Stimulated activated naive CD8-positive, alpha-beta T cell treated with anti-CD3 and anti-CD28 coated beads, Interleukin-15, Interleukin-2, amounts not matched to agents 100 ng/mL and 50 ng/mL, for 24 hours (primary cell): ENCODE results near the gene PHKG2.
A peak's percentile ranks its signal among the peaks of the same experiment; 100 is the strongest.

ENCODE experiments used
- H3K27ac Mint-ChIP-seq: one replicate; pipeline ENCODE4 v1.8.0; 2021; ENCODE audit warnings: mild to moderate bottlenecking, mixed read lengths
- H3K27me3 Mint-ChIP-seq: one replicate; pipeline ENCODE4 v1.8.0; 2021; ENCODE audit warnings: mixed read lengths
- H3K36me3 Mint-ChIP-seq: one replicate; pipeline ENCODE4 v1.8.0; 2021; ENCODE audit warnings: low read depth, mixed read lengths
- H3K4me1 Mint-ChIP-seq: one replicate; pipeline ENCODE4 v1.8.0; 2021; ENCODE audit warnings: low read depth, mixed read lengths
- H3K4me3 Mint-ChIP-seq: one replicate; pipeline ENCODE4 v1.8.0; 2021; ENCODE audit warnings: mild to moderate bottlenecking, mixed read lengths
- H3K9me3 Mint-ChIP-seq: one replicate; pipeline ENCODE4 v1.8.0; 2021; ENCODE audit warnings: mixed read lengths

Gene PHKG2

DNA sequence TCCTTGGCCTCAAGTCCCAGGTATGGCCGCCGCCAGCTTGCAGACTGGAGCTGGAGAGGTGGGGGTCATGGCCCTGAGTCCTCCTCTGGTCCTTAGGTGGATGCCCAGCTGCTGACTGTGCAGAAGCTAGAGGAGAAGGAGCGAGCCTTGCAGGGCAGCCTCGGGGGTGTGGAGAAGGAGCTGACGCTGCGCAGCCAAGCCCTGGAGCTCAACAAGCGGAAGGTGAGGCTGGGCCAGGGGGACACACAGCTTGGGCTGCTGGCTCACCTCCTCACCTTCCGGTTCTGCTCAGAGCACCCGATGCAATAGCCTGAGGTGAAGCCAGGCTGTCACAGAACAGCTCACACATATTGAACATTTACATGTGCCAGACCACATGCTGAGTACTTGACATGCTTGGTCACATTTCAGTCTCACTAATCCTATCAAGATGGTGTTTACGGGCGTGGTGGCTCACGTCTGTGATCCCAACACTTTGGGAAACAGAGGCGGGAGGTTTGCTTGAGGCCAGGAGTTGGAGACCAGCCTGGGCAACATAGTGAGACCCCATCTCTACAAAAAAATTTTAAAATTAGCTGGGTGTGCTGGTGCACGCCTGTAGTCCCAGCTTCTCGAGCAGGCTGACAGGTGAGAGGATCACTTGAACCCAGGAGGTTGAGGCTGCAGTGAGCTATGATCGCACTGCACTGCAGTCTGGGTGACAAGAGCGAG, 21.3 kb downstream of the PHKG2 start:
- H3K4me3 Mint-ChIP-seq, result no peak overlapping the region
- no peak overlapping the region for H3K27ac Mint-ChIP-seq
- H3K4me1 Mint-ChIP-seq, result peaks cover 6% of the 10 kb centered on the region
- H3K27me3 Mint-ChIP-seq, result no peaks in the 10 kb centered on the region
- peaks cover 64% of the 10 kb centered on the region for H3K36me3 Mint-ChIP-seq
- no peaks in the 10 kb centered on the region for H3K9me3 Mint-ChIP-seq

DNA sequence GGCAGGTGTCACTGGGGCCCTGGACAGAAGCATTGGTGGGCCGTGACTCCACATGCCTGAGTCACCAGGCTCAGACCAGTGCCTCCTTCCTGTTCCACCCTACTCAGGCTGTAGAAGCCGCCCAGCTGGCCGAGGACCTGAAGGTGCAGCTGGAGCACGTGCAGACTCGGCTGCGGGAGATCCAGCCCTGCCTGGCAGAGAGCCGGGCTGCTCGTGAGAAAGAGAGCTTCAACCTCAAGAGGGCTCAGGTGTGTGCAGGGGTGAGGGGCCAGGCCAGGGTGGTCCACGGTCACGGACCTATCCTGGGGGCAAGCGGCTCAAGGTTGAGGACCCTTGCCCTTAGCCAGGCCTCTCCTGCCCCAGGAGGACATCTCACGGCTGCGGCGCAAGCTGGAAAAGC, 23.5 kb downstream of the PHKG2 start:
- Mint-ChIP-seq H3K27me3 (no peaks in the 10 kb centered on the region), H3K36me3 (peaks cover 55% of the 10 kb centered on the region), H3K4me1 (peaks cover 17% of the 10 kb centered on the region), H3K9me3 (no peaks in the 10 kb centered on the region), H3K27ac (no peak overlapping the region), H3K4me3 (no peak overlapping the region)

DNA sequence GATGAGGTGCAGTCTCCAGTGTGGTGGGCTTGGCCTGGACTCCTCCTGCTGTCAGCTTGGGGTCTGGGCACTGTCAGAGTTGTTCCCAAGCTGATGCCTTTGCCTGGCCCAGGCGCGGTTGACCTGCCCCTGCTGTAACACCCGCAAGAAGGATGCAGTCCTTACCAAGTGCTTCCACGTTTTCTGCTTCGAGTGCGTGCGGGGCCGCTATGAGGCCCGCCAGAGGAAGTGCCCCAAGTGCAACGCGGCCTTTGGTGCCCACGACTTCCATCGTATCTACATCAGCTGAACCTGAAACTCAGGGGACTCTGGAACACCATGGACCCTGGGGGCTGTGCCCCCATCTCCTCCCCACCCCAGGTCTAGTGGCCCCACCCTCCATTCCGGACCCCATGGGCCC, 25.6 kb downstream of the PHKG2 start:
- H3K27me3 Mint-ChIP-seq, result peaks cover 3% of the 10 kb centered on the region
- H3K27ac Mint-ChIP-seq, result no peak overlapping the region
- H3K4me1 Mint-ChIP-seq, result peaks cover 24% of the 10 kb centered on the region
- no peak overlapping the region for H3K4me3 Mint-ChIP-seq
- peaks cover 48% of the 10 kb centered on the region for H3K36me3 Mint-ChIP-seq
- no peaks in the 10 kb centered on the region for H3K9me3 Mint-ChIP-seq

DNA sequence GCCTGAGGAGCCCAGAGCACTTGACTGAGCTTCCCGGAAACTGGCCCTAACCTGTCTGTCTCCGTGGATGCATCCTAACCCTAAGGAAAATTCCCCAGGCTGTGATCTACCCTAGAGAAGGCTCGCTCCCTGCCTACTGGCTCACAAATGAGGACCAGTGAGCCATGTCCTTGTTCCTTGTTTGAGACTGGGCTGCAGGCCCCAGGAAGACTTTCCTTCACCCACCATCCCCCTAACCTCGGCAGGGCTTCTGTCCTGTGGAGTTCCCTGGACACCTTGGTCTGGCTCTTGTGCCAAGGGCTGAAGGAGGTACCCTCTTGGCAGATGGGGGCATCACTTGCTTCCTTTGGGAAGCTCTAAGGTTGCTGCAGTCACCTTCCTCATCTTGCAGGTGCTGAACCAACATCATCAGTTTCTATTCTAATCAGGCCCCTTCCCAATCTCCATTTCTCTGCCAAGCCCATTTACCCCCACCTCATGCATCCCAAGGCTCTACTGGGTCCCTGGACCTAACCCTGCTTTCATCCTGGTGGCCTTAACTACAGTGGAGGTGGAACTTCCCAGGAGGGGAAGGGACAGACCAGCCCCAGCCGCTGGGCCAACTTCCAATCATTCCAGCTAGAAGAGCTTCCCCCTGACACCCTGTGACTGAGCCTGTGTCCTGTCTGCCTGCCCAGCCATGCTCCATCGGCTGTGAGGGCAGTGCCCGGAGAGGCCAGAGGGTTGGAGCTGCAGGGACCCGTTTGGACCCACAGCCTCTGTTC, 26.3 kb downstream of the PHKG2 start:
- Mint-ChIP-seq H3K36me3 (peaks cover 44% of the 10 kb centered on the region), H3K9me3 (no peaks in the 10 kb centered on the region), H3K27me3 (peaks cover 3% of the 10 kb centered on the region), H3K27ac (peak overlapping the region; percentile 98), H3K4me3 (peak overlapping the region; percentile 93), H3K4me1 (peaks cover 24% of the 10 kb centered on the region)

DNA sequence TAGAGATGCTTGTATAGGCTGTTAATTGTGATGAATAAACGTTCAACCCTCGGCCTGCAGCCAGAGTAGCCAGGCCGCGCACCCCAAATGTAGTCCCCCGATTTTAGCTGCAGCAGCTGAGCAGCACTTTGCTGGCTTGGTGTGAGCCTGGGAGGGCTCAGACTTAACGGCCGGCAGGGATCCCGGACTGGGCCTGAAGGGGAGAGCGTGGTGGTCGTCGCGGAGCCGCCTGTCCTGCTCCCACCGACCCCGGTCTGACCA, 26.8 kb downstream of the PHKG2 start:
- Mint-ChIP-seq H3K9me3 (no peaks in the 10 kb centered on the region), H3K36me3 (peaks cover 43% of the 10 kb centered on the region), H3K4me3 (peak overlapping the region; percentile 93), H3K27ac (peak overlapping the region; percentile 98), H3K27me3 (peaks cover 3% of the 10 kb centered on the region), H3K4me1 (peaks cover 24% of the 10 kb centered on the region)

DNA sequence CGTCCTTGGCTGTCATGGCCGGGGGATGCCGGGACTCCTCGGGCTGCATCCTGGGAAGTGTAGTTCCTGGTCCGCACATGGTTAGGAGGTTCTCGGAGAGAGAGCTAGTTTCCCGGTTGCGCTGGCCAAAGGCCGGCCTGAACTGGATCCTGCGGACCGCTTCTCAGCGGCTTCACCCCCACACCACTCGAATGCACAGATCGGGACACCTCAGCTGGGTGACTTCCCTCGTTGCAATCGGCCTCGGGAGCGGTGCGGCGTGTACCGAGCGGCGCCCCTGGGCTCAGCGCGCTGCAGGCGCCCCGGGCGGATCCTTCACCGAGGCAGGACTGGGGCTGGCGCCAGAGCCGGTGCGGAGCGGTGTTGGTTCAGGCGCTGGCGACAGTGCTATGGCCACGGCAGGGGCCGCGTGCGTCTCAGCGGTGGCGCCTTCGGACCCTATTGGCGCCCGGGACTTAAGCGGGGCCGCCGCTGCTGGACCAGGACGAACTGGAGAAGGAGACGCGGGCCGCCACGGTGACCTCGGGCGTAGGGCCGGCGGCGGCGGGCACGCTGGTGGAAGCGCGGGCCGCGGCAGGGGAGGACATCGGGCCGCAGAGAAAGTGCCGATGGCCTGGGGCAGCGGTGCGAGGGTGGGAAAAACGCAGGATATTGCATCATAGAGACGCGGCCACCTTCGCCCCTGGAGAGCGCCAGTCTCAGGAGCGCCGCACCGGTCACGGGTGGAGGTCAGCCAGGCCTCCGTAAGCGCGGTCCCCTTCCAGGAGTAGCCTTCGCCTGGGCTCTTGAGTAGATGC, 27.4 kb downstream of the PHKG2 start:
- Mint-ChIP-seq H3K27me3 (peaks cover 3% of the 10 kb centered on the region), H3K27ac (peak overlapping the region; percentile 98), H3K4me1 (peaks cover 24% of the 10 kb centered on the region), H3K9me3 (no peaks in the 10 kb centered on the region), H3K36me3 (peaks cover 38% of the 10 kb centered on the region), H3K4me3 (peak overlapping the region; percentile 93)

DNA sequence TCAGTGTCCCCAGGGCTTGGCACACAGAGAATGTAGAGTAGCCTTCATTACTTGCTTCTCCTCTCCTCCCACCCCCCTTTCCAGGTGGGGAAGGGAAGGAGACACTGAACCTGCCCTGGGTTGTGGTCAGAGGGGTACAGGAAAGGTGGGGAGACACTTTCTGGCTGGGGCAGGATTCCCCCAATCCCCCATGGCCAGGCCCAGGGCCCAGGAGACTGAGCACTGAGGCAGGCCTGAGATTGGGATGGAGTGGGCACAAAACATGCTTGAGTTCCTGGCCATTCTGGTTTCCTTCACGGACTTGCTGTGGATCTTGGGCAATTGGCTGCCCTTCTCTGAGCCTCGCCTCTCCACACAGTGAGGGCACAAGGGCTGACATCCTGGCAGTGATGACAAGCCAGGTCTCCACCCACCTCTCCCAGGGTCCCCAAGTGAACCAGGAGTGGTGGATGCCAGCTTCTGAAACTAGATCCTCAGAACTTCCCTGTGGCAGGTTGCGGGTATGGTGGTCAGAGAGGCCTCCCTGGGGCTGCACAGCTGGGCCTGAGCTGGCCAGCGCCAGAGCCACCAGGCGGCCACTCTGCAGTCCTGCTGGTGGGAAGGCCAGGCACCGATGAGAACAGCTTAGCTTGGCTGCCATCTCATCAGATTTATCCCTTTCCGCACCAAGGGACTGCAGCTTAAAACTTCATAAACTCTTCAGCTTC, 29.5 kb downstream of the PHKG2 start:
- Mint-ChIP-seq H3K4me3 (peak overlapping the region; percentile 93), H3K27me3 (peaks cover 3% of the 10 kb centered on the region), H3K27ac (no peak overlapping the region), H3K9me3 (no peaks in the 10 kb centered on the region), H3K4me1 (peaks cover 24% of the 10 kb centered on the region), H3K36me3 (peaks cover 24% of the 10 kb centered on the region)

DNA sequence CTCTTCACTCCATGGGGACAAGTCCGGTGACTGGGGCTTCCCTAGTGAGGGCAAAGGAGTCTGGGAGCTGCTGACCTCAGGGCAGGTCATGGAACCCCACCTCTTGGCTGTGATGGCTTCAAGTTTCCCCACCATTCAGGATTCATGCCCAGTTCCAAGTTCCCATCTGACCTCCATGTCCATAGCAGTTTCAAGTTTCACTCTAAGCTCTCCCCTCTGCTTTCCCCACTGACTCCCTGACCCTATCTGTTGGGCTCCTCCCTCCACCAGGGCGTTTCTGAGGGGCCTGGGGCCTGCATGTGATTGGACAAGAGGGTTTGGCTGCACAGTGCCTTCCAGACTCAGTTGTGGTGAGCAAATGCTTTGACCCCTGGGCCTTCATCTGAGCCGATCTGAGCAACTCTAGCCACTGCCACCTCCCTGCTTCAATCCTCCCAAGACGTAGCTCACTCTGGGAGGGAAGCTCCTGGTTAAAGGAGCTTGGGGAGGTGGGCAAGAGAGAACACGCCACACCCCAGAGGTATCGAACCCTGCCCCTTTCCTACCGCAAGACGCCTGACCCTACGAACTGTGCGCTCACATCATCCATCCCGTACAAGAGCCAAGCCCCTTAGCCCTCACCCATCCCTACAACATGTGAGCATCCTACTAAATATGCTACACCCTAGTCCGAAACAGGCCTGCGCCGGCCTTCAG, 30.5 kb downstream of the PHKG2 start:
- no peak overlapping the region for H3K27ac Mint-ChIP-seq
- peaks cover 3% of the 10 kb centered on the region for H3K27me3 Mint-ChIP-seq
- H3K4me1 Mint-ChIP-seq, result peaks cover 24% of the 10 kb centered on the region
- peaks cover 17% of the 10 kb centered on the region for H3K36me3 Mint-ChIP-seq
- no peak overlapping the region for H3K4me3 Mint-ChIP-seq
- no peaks in the 10 kb centered on the region for H3K9me3 Mint-ChIP-seq

DNA sequence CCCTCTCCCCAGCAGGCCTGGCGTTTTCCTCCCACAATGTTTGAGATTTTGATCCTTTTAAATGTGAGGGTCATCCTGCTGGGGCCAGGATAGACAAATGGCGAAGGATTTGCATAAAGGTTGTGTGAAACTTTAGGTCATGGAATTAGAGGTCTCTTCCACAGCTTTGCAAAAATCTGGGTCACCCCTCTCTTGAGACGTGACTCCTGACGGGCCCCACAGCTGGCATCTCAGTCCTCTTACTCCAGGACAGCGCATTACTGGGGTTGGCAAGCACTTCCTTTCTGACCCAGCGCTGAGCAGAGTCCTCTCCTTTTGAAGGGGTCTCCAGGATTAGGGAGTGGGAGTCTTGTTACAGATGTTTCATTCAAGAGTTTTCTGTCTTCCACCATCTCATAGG, 31.4 kb downstream of the PHKG2 start:
- peaks cover 21% of the 10 kb centered on the region for H3K4me1 Mint-ChIP-seq
- H3K27me3 Mint-ChIP-seq, result peaks cover 3% of the 10 kb centered on the region
- no peak overlapping the region for H3K27ac Mint-ChIP-seq
- H3K4me3 Mint-ChIP-seq, result no peak overlapping the region
- H3K9me3 Mint-ChIP-seq, result no peaks in the 10 kb centered on the region
- peaks cover 14% of the 10 kb centered on the region for H3K36me3 Mint-ChIP-seq

DNA sequence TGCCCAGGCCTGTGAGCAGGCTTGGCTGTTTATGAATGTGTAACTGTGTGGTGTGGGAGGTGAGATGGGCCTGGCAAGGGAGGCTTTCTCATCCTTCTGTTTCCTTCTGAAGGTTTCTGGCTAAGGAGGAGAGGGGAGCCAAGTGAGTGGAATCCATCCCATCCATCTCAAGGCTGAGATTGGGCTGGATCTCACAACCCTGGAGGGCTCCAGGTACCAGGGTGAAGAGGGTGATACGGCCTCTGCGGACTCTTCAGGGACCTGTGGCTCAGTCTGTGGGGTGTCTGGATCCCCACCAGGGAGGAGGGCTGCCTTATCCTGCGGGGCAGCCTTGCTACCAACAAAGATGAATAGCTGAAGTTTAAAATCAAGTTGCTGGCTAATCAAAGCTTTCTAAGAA, 31.8 kb downstream of the PHKG2 start:
- Mint-ChIP-seq H3K9me3 (no peaks in the 10 kb centered on the region), H3K27ac (no peak overlapping the region), H3K4me3 (no peak overlapping the region), H3K27me3 (peaks cover 3% of the 10 kb centered on the region), H3K36me3 (peaks cover 9% of the 10 kb centered on the region), H3K4me1 (peaks cover 17% of the 10 kb centered on the region)

DNA sequence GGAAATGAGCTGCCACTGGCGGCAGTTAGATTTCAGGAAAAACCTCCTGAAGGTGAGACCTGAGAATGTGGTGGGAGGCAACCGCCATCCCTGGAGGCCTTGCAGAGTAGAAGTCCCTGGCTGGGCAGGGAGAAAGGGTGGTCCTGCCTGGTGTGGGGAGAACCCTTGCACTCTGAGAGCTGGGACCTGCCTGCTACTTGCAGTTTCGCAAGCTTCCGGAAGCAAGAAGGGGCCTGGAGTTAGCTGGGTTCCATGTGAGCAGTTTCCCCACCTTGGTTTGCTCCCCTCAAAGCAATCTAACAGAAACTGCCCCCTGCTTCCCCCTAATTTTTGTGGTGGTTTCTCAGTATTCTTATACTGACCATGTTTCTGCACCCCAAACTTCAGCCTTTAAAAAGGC, 32.3 kb downstream of the PHKG2 start:
- H3K27me3 Mint-ChIP-seq, result peaks cover 3% of the 10 kb centered on the region
- H3K4me1 Mint-ChIP-seq, result peaks cover 12% of the 10 kb centered on the region
- H3K4me3 Mint-ChIP-seq, result no peak overlapping the region
- no peaks in the 10 kb centered on the region for H3K9me3 Mint-ChIP-seq
- H3K27ac Mint-ChIP-seq, result no peak overlapping the region
- H3K36me3 Mint-ChIP-seq, result peaks cover 4% of the 10 kb centered on the region

DNA sequence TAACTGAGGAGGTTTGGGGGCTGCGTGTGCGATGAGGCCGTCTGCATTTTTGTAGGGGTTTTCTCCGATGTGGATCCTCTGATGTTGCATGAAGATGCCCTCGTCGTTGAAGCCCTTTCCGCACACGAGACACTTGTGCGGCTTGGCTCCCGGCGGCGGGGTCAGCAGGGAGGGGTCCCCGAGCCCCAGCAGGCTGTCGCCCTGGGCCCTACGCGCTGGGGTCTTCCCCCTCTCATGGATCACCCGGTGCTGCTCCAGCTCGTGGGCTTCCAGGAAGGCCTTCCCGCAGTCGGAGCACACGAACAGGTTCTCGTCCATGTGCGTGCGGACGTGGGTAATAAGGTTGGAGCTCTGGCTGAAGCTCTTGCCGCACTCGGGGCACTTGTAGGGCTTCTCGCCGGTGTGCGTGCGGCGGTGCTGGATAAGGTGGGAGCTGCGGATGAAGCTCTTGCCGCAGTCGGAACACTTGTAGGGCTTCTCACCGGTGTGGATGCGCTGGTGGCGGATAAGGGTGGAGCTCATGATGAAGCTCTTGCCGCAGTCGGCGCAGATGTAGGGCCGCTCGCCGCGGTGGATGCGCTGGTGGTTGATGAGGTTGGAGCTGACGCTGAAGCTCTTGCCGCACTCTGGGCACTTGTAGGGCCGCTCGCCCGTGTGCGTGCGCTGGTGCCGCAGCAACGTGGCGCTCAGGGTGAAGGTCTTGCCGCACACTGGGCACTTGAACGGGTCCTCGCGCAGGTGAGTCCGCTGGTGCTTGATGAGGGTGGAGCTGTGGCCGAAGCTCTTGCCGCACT, 34.5 kb downstream of the PHKG2 start:
- Mint-ChIP-seq H3K36me3 (no peaks in the 10 kb centered on the region), H3K27me3 (peaks cover under 1% of the 10 kb centered on the region)

DNA sequence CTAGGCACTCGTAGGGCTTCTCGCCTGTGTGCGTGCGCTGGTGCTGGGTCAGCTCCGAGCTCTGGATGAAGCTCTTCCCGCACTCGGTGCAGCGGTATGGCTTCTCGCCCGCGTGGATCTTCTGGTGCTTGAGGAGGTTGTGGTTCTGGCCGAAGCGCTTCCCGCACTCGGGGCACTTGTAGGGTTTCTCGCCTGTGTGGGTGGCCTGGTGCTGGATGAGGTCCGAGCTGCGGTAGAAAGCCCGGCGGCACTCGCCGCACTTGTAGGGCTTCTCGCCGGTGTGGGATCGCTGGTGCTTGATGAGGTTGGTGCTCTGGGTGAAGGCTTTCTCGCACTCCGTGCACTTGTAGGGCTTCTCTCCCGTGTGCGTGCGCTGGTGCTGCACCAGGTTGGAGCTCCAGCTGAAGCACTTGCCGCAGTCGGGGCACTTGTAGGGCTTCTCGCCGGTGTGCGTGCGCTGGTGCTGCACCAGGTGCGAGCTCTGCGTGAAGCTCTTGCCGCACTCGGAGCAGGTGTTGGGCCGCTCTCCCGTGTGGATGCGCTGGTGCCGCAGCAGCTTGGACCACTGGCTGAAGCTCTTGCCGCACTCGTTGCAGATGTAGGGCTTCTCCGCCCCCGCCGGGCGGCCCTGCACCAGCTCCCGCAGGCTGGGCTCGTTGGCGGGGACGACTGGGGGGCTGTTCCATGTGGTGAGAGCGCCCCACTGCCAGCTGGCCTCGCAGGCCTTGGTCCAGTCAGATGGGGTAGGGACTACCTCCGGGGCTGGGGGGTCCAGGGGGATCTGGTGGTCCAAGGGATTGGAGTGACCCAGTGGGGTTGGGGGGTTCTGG, 35.3 kb downstream of the PHKG2 start:
- Mint-ChIP-seq H3K36me3 (no peaks in the 10 kb centered on the region), H3K4me1 (peaks cover 14% of the 10 kb centered on the region), H3K4me3 (no peak overlapping the region), H3K27me3 (peaks cover 5% of the 10 kb centered on the region), H3K27ac (no peak overlapping the region), H3K9me3 (no peaks in the 10 kb centered on the region)

More for the DNA sequence above, 34.5 kb downstream of the PHKG2 start:
- no peak overlapping the region for H3K27ac Mint-ChIP-seq
- peaks cover 10% of the 10 kb centered on the region for H3K4me1 Mint-ChIP-seq
- no peak overlapping the region for H3K4me3 Mint-ChIP-seq
- H3K9me3 Mint-ChIP-seq, result no peaks in the 10 kb centered on the region
